HL-60 (cell line): ENCODE data around the gene FOXO4.
A peak's percentile ranks its signal among the peaks of the same experiment; 100 is the strongest.

Experiments
- DNase-seq, 2 experiments: peaks; one replicate each; pipeline ENCODE4 v3.0.0-alpha.2; 2010 to 2020; ENCODE audit warnings: low read depth in 1 of 2, low spot score in 1 of 2
- H3K27ac ChIP-seq: fragments of 250-450 bp; sonication (Bioruptor Pico); replicated peaks from 2 replicates; pipeline ENCODE4 v1.5.1; 2020; ENCODE audit warnings: mild to moderate bottlenecking, moderate library complexity
- H3K27me3 ChIP-seq: fragments of 250-450 bp; sonication (Bioruptor Pico); 2 replicates; pipeline ENCODE4 v1.5.1; 2021; ENCODE audit warnings: mild to moderate bottlenecking, moderate library complexity; ENCODE audit not compliant: insufficient read depth, poor library complexity, severe bottlenecking
- H3K4me3 ChIP-seq: replicated peaks from 2 replicates; pipeline ENCODE4 v1.5.1; 2011; ENCODE audit warnings: mild to moderate bottlenecking, control low read depth, low read length; ENCODE audit not compliant: insufficient read depth
- CTCF ChIP-seq: IDR thresholded peaks from one replicate; pipeline ENCODE4 v1.5.1; 2011; ENCODE audit warnings: low read length, control low read depth, inconsistent platforms; ENCODE audit not compliant: insufficient read depth
- GABPA ChIP-seq: IDR thresholded peaks from 2 replicates; pipeline ENCODE4 v1.6.1; 2012; ENCODE audit warnings: low read depth
- POLR2AphosphoS5 ChIP-seq: IDR thresholded peaks from 2 replicates; pipeline ENCODE4 v1.6.1; 2012; ENCODE audit warnings: low read depth
- REST ChIP-seq: IDR thresholded peaks from 2 replicates; pipeline ENCODE4 v1.6.1; 2012; ENCODE audit warnings: low read depth; ENCODE audit not compliant: insufficient replicate concordance
- SPI1 ChIP-seq: IDR thresholded peaks from 2 replicates; pipeline ENCODE4 v1.6.1; 2012; ENCODE audit warnings: low read depth, mild to moderate bottlenecking, borderline replicate concordance

The FOXO4 gene

DNA sequence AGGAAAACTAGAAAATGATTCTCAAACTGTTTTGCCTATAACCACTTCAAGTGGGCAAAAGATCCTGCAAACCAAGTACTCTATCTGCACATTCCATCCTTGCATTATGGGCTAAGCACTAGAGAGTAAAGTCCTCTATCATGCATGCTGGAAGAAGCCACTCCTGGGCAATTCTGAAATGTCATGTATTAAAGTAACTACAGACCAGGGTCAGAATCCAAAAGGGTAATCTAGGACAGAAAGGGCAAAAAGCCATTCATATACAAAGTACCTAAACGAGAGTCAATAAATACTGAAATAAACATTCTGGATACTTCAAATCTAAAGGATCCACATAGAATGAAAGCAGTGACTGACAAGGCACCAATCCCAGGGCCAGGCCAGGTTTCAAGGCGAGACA is 28.6 kb upstream of the FOXO4 start:
- Histone ChIP-seq H3K4me3 (peak overlapping the region; percentile 83), H3K27me3 (no peaks in the 10 kb centered on the region), H3K27ac (no peak overlapping the region; the same call in 1 of the 2 replicates)
- no peak for DNase-seq
- TF ChIP-seq POLR2AphosphoS5, result no peak
- TF ChIP-seq REST, result no peak
- no peak for TF ChIP-seq GABPA
- no peak for TF ChIP-seq CTCF
- no peak for TF ChIP-seq SPI1

DNA sequence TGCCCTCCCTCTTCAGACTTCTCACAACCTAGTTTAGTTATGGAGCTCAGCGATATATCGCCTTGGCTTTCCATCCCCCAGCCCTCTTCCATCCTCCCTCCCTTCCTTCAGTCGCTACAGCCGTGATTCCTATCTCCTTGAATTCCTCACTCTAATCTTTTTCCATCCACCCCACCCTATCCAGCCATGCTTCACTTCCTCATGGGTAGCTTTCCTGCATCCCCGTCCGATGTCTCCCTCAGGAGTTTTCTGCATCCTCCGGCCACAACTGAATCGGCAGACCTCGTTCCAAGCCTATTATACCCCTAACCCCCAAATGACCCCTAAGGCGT is 28.0 kb upstream of the FOXO4 start:
- no peak for DNase-seq
- H3K4me3 ChIP-seq, result peak overlapping the region; percentile 83
- no peak for TF ChIP-seq REST
- no peak for TF ChIP-seq POLR2AphosphoS5
- TF ChIP-seq CTCF, result no peak
- TF ChIP-seq SPI1, result no peak
- TF ChIP-seq GABPA, result no peak
- H3K27me3 ChIP-seq, result no peaks in the 10 kb centered on the region
- peak overlapping the region; percentile 77 for H3K27ac ChIP-seq

GRCh38 chrX:71068044-71068918 is 27.4 kb upstream of the FOXO4 start, which contains the start of gene SNX12:
Gene SNX12 (minus strand): TSS chrX:71068334. CDS start chrX:71068306, 28 bp downstream.
- peak; percentile 81 to 95 for DNase-seq
- Histone ChIP-seq H3K4me3 (peak within 1 kb of the TSS; percentile 83), H3K27me3 (no peaks in the 10 kb centered on the region), H3K27ac (peak within 1 kb of the TSS; percentile 77)
- TF ChIP-seq POLR2AphosphoS5 (no peak; the same call in 1 of the 2 replicates), CTCF (no peak), GABPA (no peak), SPI1 (no peak)

GRCh38 chrX:71070531-71070930 is 25.1 kb upstream of the FOXO4 start:
- Histone ChIP-seq H3K27ac (no peak overlapping the region), H3K27me3 (no peaks in the 10 kb centered on the region), H3K4me3 (no peak overlapping the region)
- TF ChIP-seq SPI1 (no peak), POLR2AphosphoS5 (no peak), GABPA (no peak), CTCF (no peak), REST (no peak)
- DNase-seq, result no peak
